CD4-positive, alpha-beta T cell (primary cell): ENCODE measurements around the gene RYR2. TPM values are rescaled to one million over a fixed set of nuclear protein-coding genes. Genes with fewer than 3 reads are reported as not detected.

ENCODE experiments used
- ATAC-seq: fragments of 200-7000 bp; cut with Tn5 transposase; one replicate; pipeline ENCODE4 v1.10.0; 2022; ENCODE audit warnings: mild to moderate bottlenecking; ENCODE audit not compliant: poor library complexity
- CTCF ChIA-PET: fragments of 350-600 bp; sonication (Branson Sonifier 250); formaldehyde crosslinking; loops from one replicate; lab custom pipeline; 2021; ENCODE audit warnings: antibody characterized with exemption, inconsistent platforms; lab: Charles Lee
- POLR2A ChIA-PET: fragments of 350-600 bp; sonication (Branson Sonifier 250); formaldehyde crosslinking; loops from one replicate; lab custom pipeline; 2021; ENCODE audit warnings: antibody characterized with exemption, inconsistent platforms; lab: Charles Lee
- DNase-seq, 14 experiments: peaks; one replicate each; pipeline ENCODE4 v3.0.0-alpha.2; 2013 to 2020; ENCODE audit warnings: mixed read lengths in 2 of 14
- H3K27ac ChIP-seq, 2 donors: one replicate each; pipeline versions ENCODE4 v1.5.1 to v1.7.0; 2013; ENCODE audit warnings: low read length in 2 of 2, low read depth in 1 of 2, mild to moderate bottlenecking in 1 of 2
- H3K27me3 ChIP-seq, 2 experiments: 1 replicate in 1 of 2; 2 replicates in 1 of 2; pipeline versions ENCODE4 v1.6.1 to v1.7.0; 2013; ENCODE audit warnings: low read length in 2 of 2, control low read depth in 1 of 2, mild to moderate bottlenecking in 1 of 2, moderate library complexity in 1 of 2; ENCODE audit not compliant: insufficient read depth in 2 of 2, control insufficient read depth in 1 of 2
- H3K36me3 ChIP-seq: one replicate; pipeline ENCODE4 v1.6.1; 2013; ENCODE audit warnings: low read length, control low read depth; ENCODE audit not compliant: insufficient read depth
- H3K4me1 ChIP-seq: one replicate; pipeline ENCODE4 v1.6.1; 2013; ENCODE audit warnings: low read length, control low read depth; ENCODE audit not compliant: insufficient read depth
- H3K4me3 ChIP-seq: one replicate; pipeline ENCODE4 v1.5.1; 2013; ENCODE audit warnings: mild to moderate bottlenecking, low read length, moderate library complexity
- H3K9me3 ChIP-seq, 2 experiments: 1 replicate in 1 of 2; 2 replicates in 1 of 2; pipeline versions ENCODE4 v1.6.1 to v1.7.0; 2013; ENCODE audit warnings: low read length in 2 of 2, mild to moderate bottlenecking in 2 of 2, control low read depth in 1 of 2, moderate library complexity in 1 of 2; ENCODE audit not compliant: control insufficient read depth in 1 of 2, insufficient read depth in 1 of 2
- H3K27ac Mint-ChIP-seq: one replicate; pipeline ENCODE4 v1.8.0; 2020; ENCODE audit warnings: mixed read lengths
- H3K27me3 Mint-ChIP-seq: one replicate; pipeline ENCODE4 v1.8.0; 2021; ENCODE audit warnings: mixed read lengths
- H3K36me3 Mint-ChIP-seq: one replicate; pipeline ENCODE4 v1.8.0; 2021; ENCODE audit warnings: low read depth, mixed read lengths
- H3K4me1 Mint-ChIP-seq: one replicate; pipeline ENCODE4 v1.8.0; 2021; ENCODE audit warnings: low read depth, mixed read lengths
- H3K4me3 Mint-ChIP-seq: one replicate; pipeline ENCODE4 v1.8.0; 2020; ENCODE audit warnings: mild to moderate bottlenecking, mixed read lengths
- H3K9me3 Mint-ChIP-seq: one replicate; pipeline ENCODE4 v1.8.0; 2020; ENCODE audit warnings: mixed read lengths
- intact Hi-C, 2 experiments: fragments of 100-400 bp; cut with DNase I in 1 of 2; cut with micrococcal nuclease in 1 of 2; formaldehyde crosslinking; loops; one replicate each; pipeline versions ENCODE4 v1.15.1 to v1.9.0; 2023 to 2025; cut with DNase I, micrococcal nuclease
- total RNA-seq, 174 experiments: library from RNA in 2 of 174; stranded (reverse) in 2 of 174; gene quantifications; one replicate each; pipeline ENCODE4 v1.2.3 and lab custom pipeline; 2021 to 2026
- TF ChIP-seq, protein P1 (sequence below): fragments of 200-600 bp; IDR thresholded peaks from one replicate; pipeline ENCODE4 v1.8.0; 2022; ENCODE audit warnings: antibody characterized with exemption, mild to moderate bottlenecking

Gene RYR2
- total RNA-seq, 2 experiments from 2014 or later, result not detected

DNA sequence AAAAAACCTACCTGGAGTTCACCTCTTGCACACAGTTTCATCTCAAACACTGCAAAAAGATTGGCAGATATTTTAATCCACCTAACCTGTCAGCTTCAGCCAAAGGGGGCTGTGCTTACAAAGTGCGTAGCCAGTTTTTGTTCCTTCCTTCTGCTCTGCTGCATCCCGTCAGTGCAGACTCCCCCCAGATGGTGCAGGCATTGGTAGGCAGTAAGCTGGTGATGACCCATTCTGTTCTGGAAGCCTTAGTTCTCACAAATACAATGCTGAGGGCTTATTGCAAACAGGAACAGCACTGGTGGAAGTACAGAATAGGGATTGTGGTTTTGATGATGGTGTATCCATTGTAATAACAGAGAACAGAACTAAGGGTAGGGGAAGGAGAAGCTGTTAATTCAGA is 239.5 kb downstream of the RYR2 start:
- ChIA-PET POLR2A (no interaction called here), CTCF (no interaction called here)
- Mint-ChIP-seq H3K4me3 (no peak overlapping the region), H3K27ac (no peak overlapping the region), H3K4me1 (no peaks in the 10 kb centered on the region), H3K27me3 (no peaks in the 10 kb centered on the region), H3K36me3 (no peaks in the 10 kb centered on the region), H3K9me3 (no peaks in the 10 kb centered on the region)
- ATAC-seq, result no peak
- TF ChIP-seq, protein P1, sequence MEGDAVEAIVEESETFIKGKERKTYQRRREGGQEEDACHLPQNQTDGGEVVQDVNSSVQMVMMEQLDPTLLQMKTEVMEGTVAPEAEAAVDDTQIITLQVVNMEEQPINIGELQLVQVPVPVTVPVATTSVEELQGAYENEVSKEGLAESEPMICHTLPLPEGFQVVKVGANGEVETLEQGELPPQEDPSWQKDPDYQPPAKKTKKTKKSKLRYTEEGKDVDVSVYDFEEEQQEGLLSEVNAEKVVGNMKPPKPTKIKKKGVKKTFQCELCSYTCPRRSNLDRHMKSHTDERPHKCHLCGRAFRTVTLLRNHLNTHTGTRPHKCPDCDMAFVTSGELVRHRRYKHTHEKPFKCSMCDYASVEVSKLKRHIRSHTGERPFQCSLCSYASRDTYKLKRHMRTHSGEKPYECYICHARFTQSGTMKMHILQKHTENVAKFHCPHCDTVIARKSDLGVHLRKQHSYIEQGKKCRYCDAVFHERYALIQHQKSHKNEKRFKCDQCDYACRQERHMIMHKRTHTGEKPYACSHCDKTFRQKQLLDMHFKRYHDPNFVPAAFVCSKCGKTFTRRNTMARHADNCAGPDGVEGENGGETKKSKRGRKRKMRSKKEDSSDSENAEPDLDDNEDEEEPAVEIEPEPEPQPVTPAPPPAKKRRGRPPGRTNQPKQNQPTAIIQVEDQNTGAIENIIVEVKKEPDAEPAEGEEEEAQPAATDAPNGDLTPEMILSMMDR, result no peak
- Histone ChIP-seq H3K4me3 (no peak overlapping the region), H3K27me3 (no peaks in the 10 kb centered on the region), H3K4me1 (no peaks in the 10 kb centered on the region), H3K36me3 (no peaks in the 10 kb centered on the region), H3K9me3 (peaks cover 0 to 3% of the 10 kb centered on the region in 2 experiments), H3K27ac (no peak overlapping the region)
- no peak for DNase-seq
- intact Hi-C loops, result no loop called here

DNA sequence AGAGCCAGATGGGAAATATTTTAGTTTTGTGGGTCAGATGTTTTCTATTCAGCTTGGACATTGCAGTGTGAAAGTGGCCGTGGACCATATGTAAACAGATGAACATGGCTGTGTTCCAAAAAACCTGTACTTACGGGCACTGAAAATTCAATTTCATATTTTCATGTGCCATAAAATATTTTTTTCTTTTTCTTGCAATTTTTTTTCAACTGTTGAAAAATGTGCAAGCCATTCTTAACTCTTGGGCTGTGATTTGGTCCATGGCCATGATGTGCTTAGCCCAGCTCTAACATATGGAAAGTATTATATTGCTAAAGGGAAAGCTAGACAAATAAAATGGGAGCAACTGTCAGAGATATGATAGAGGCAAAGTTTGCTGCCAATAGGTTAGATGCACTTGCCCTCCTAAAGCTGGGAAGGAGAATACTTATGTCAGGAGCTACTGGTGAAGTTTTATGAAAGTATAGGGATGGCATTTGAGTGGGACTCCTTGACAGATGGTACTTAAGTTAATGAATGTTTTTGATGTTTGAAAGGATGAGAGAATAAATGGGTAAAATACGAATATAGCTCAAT is 240.3 kb downstream of the RYR2 start:
- TF ChIP-seq, protein P1, result no peak
- Mint-ChIP-seq H3K4me3 (no peak overlapping the region), H3K27me3 (no peaks in the 10 kb centered on the region), H3K4me1 (no peaks in the 10 kb centered on the region), H3K27ac (no peak overlapping the region), H3K36me3 (no peaks in the 10 kb centered on the region), H3K9me3 (no peaks in the 10 kb centered on the region)
- H3K27ac ChIP-seq, result no peak overlapping the region
- DNase-seq (no peak), ATAC-seq (no peak)
- POLR2A ChIA-PET, result no interaction called here
- no peaks in the 10 kb centered on the region for H3K27me3 ChIP-seq
- H3K9me3 ChIP-seq, result peaks cover 0 to 3% of the 10 kb centered on the region in 2 experiments
- no peak overlapping the region for H3K4me3 ChIP-seq
- intact Hi-C loops, result no loop called here
- CTCF ChIA-PET, result no interaction called here
- no peaks in the 10 kb centered on the region for H3K4me1 ChIP-seq
- H3K36me3 ChIP-seq, result no peaks in the 10 kb centered on the region

DNA sequence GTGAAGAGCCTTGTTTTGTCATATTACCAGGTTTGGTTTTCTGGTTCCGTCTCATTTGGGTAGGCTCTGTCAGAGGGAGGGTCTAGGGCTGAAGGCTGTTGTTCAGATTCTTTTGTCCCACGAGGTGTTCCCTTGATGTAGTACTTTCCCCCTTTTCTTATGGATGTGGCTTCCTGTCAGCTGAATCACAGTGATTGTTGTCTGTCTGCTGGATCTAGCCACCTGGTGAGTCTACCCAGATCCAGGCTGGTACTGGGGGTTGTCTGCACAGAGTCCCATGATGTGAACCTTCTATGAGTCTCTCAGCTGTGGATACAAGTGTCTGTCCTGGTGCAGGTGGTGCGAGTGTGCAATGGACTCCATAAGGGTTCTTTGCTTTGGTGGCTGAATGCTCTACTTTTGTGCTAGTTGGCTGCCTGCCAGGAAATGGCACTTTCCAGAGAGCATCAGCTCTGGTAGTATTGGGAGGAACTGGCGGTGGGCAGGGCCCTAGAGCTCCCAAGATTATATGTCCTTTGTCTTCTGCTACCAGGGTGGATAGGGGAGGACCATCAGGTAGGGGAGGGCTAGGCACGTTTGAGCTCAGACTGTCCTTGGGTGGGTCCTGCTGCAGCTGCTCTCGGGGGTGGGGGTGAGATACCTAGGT is 246.0 kb downstream of the RYR2 start:
- Histone ChIP-seq H3K4me3 (no peak overlapping the region), H3K4me1 (no peaks in the 10 kb centered on the region), H3K27me3 (no peaks in the 10 kb centered on the region), H3K36me3 (no peaks in the 10 kb centered on the region), H3K9me3 (peaks cover 0 to 3% of the 10 kb centered on the region in 2 experiments), H3K27ac (no peak overlapping the region)
- H3K27me3 Mint-ChIP-seq, result peaks cover 5% of the 10 kb centered on the region
- no peak overlapping the region for H3K4me3 Mint-ChIP-seq
- no peaks in the 10 kb centered on the region for H3K36me3 Mint-ChIP-seq
- H3K9me3 Mint-ChIP-seq, result peaks cover 3% of the 10 kb centered on the region
- H3K27ac Mint-ChIP-seq, result no peak overlapping the region
- ATAC-seq (no peak), DNase-seq (no peak)
- H3K4me1 Mint-ChIP-seq, result no peaks in the 10 kb centered on the region
- ChIA-PET POLR2A (no interaction called here), CTCF (no interaction called here)
- TF ChIP-seq, protein P1, result no peak
- intact Hi-C loops, result no loop called here
